RWPE1 (cell line): Measurements from ENCODE around the gene TSPAN12.

ENCODE experiments used
- CTCF ChIA-PET: fragments of 350-600 bp; sonication (Branson Sonifier 250); formaldehyde crosslinking; extraction: SDS; loops from one replicate; lab custom pipeline; 2021; lab: Yijun Ruan, JAX
- POLR2A ChIA-PET: fragments of 400-600 bp; formaldehyde crosslinking; extraction: SDS; loops from one replicate; lab custom pipeline; 2020; ENCODE audit warnings: antibody characterized with exemption; ENCODE audit not compliant: low non-redundant PET; lab: Yijun Ruan, JAX
- DNase-seq: peaks from one replicate; pipeline ENCODE4 v3.0.0; 2012; ENCODE audit warnings: low spot score
- H3K27ac ChIP-seq: fragments of 450-650 bp; 2 replicates; pipeline ENCODE4 v1.5.1; 2017
- TF ChIP-seq, protein P1 (sequence below): fragments of 450-650 bp; conservative IDR thresholded peaks from 2 replicates; pipeline ENCODE4 v1.5.1; 2017; ENCODE audit warnings: low read depth, mild to moderate bottlenecking

Gene TSPAN12

GRCh38 chr7:120843109-120843508 is 14.8 kb downstream of the TSPAN12 start:
- CTCF ChIA-PET = no interaction called here
- no peak for DNase-seq
- H3K27ac ChIP-seq = no peak overlapping the region
- TF ChIP-seq, protein P1, sequence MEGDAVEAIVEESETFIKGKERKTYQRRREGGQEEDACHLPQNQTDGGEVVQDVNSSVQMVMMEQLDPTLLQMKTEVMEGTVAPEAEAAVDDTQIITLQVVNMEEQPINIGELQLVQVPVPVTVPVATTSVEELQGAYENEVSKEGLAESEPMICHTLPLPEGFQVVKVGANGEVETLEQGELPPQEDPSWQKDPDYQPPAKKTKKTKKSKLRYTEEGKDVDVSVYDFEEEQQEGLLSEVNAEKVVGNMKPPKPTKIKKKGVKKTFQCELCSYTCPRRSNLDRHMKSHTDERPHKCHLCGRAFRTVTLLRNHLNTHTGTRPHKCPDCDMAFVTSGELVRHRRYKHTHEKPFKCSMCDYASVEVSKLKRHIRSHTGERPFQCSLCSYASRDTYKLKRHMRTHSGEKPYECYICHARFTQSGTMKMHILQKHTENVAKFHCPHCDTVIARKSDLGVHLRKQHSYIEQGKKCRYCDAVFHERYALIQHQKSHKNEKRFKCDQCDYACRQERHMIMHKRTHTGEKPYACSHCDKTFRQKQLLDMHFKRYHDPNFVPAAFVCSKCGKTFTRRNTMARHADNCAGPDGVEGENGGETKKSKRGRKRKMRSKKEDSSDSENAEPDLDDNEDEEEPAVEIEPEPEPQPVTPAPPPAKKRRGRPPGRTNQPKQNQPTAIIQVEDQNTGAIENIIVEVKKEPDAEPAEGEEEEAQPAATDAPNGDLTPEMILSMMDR = no peak
- POLR2A ChIA-PET = no interaction called here

DNA sequence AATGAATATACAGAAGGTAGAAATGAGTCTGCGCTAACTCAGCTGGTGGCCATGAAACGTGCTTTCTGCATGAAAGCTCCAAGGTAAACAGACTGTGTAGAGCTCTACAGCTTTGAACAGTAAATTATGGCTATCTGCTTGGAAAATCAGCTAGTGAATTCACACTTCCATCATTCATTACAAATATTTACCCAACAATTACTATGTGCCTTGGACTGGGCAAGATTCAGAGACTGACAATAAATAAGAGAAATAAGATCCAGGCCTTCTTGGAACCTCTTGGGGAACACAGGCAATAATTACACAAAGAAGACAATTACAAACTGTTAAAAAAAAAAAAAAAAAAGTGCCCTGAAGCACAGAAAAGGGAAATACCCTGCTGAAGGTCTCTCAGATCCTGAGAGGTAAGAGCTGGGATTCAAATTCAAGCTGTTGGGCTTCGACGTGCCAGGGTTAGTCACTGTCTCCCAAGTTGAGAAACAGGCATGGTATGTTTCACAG is 15.8 kb downstream of the TSPAN12 start:
- CTCF ChIA-PET = interaction anchor here (0.6 kb wide), 1 partner anchor 1481 kb away, joined by 3 read pairs; no protein-coding TSS in a partner anchor
- DNase-seq = no peak
- POLR2A ChIA-PET = no interaction called here
- TF ChIP-seq, protein P1 = no peak
- no peak overlapping the region for H3K27ac ChIP-seq

GRCh38 chr7:120841608-120842007 is 16.3 kb downstream of the TSPAN12 start:
- CTCF ChIA-PET = interaction anchor here (0.6 kb wide), 1 partner anchor 1480 kb away, joined by 3 read pairs; no protein-coding TSS in a partner anchor

DNA sequence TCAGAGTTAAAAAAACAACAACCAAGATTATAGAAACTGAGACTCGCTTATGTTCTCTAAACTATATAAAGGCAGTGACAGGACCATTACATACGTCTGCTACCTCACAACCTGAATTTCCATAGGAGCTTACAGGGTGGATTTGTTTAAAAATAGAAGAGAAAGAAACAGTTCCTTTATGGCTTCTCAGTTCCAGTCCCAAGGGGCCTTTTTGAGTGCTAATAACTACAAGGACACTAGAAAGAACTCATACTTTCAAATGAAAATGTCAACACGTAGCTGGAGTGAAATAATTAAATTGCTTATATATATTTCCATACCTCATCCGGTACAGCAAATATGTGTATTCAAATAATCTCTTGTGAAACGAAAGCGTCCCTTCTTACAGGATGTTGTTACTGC is 19.7 kb downstream of the TSPAN12 start:
- CTCF ChIA-PET = no interaction called here
- TF ChIP-seq, protein P1 = no peak

More at GRCh38 chr7:120841608-120842007, 16.3 kb downstream of the TSPAN12 start:
- H3K27ac ChIP-seq = no peak overlapping the region
- POLR2A ChIA-PET = no interaction called here
- TF ChIP-seq, protein P1 = no peak
- DNase-seq = no peak

GRCh38 chr7:120837599-120837998 is 20.3 kb downstream of the TSPAN12 start:
- TF ChIP-seq, protein P1 = no peak
- POLR2A ChIA-PET = no interaction called here
- no peak overlapping the region for H3K27ac ChIP-seq
- no peak for DNase-seq
- CTCF ChIA-PET = no interaction called here

More for the DNA sequence above, 19.7 kb downstream of the TSPAN12 start:
- no peak for DNase-seq
- no peak overlapping the region for H3K27ac ChIP-seq
- POLR2A ChIA-PET = no interaction called here

DNA sequence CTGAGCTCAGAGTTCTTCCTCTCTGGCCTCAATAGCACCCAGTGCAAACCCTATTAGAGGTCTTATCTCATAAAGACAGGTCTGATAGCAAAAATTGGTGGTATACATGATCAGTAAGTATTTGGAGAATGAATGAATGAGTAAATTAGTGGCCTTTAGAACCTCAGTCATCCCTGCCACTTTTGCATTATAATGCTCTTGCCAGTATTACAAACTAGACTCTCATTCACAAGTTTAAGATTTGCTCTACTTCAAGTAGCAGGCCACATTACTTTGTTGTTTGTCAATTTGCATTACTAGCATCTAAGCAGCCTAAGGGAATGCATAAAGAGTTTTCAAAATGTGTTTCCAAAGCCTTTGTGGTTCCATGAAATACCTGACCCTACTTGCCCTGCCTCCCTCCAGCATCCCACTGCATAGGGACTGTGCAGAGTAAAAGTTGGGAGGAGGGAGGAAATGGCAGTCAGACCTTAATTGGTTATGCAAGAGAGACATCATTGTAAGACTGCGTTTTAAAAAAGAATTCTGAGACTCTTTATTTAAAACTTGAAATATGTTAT is 21.3 kb downstream of the TSPAN12 start:
- H3K27ac ChIP-seq = no peak overlapping the region
- DNase-seq = no peak
- TF ChIP-seq, protein P1 = no peak
- ChIA-PET CTCF (no interaction called here), POLR2A (no interaction called here)
